ENCODE data around the gene CYSRT1. TPM values are rescaled to one million over a fixed set of nuclear protein-coding genes. Genes with fewer than 3 reads are reported as not detected.

The CYSRT1 gene
- polyA plus RNA-seq, 1 of the 3 experiments (the other 2 are of a cell fraction), result 2.1 TPM

DNA sequence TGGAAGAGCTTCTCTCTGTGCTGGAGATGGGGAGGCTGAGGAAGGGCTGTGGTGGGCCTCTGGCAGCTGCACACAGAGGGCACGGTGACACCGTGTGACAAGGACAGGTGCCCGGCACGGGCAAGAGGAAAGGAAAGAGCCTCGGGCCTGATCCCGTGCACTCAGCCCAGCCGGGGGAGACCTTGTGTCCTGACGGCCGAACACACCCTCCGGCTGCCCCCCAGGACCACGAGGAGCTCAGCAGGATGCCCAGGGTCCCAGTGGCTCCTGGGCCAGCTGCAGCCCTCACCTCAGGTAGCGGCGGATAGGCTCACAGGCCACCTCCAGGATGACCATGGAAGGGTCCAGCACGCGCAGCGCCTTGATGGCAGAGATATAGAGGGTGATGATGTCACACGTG lies 42.1 kb upstream of the CYSRT1 start:
- H2AFZ ChIP-seq (ENCODE audit: low read depth), result no peak overlapping the region
- DNase-seq, result no peak
- no peak overlapping the region for H3K27ac ChIP-seq (ENCODE audit: low read depth in 2 of 2, low read length in 1 of 2)
- H3K4me1 ChIP-seq (ENCODE audit: control insufficient read depth in 1 of 2, insufficient read depth in 2 of 2, low read depth in 1 of 2, low read length in 1 of 2), result peaks cover 6 to 21% of the 10 kb centered on the region in 2 experiments; a peak in 1 of 4 replicates
- peaks cover 0 to 65% of the 10 kb centered on the region in 2 experiments for H3K36me3 ChIP-seq (replicated peaks in 1 of 2; ENCODE audit: control insufficient read depth in 1 of 2, insufficient read depth in 2 of 2, low read length in 1 of 2)
- H3K9me3 ChIP-seq, result no peaks in the 10 kb centered on the region
- ChIA-PET CTCF (no interaction called here), POLR2A (no interaction called here)
- no peaks in the 10 kb centered on the region for H4K20me1 ChIP-seq (ENCODE audit: insufficient read depth)
- no peak overlapping the region for H3K9ac ChIP-seq
- peaks cover 20% of the 10 kb centered on the region for H3K79me2 ChIP-seq (ENCODE audit: insufficient read depth)
- H3K27me3 ChIP-seq (ENCODE audit: insufficient read depth), result no peaks in the 10 kb centered on the region
- 92% methylated on average over 13 of the region's 17 CpGs for WGBS (ENCODE audit: low lambda C conversion rate)
- no peaks in the 10 kb centered on the region for H3F3A ChIP-seq (replicated peaks; ENCODE audit: insufficient read depth)
- H3K4me3 ChIP-seq (ENCODE audit: low read depth in 2 of 2, low read length in 1 of 2), result no peak overlapping the region
- TF ChIP-seq EP300 (IDR thresholded peaks at IDR 0.05; ENCODE audit: borderline replicate concordance in 1 of 2, low read depth in 1 of 2, low read length in 1 of 2) (no peak), TAF1 (IDR thresholded peaks at IDR 0.05; ENCODE audit: borderline replicate concordance, low read depth, low read length) (no peak), RCOR1 (IDR thresholded peaks at IDR 0.05; ENCODE audit: low read length) (no peak), ELF1 (IDR thresholded peaks at IDR 0.05) (no peak), GATA2 (CRISPR knock-in tag; IDR thresholded peaks at IDR 0.05) (no peak), RAD21 (IDR thresholded peaks at IDR 0.05; ENCODE audit: low read length) (no peak), TEAD4 (IDR thresholded peaks at IDR 0.05; ENCODE audit: borderline replicate concordance, insufficient read depth) (no peak), NFIC (IDR thresholded peaks at IDR 0.05; ENCODE audit: borderline replicate concordance) (no peak), MXI1 (IDR thresholded peaks at IDR 0.05; ENCODE audit: low read depth, low read length) (no peak), MEF2A (IDR thresholded peaks at IDR 0.05; ENCODE audit: borderline replicate concordance, low read depth) (no peak), SMC3 (IDR thresholded peaks at IDR 0.05; ENCODE audit: low read depth, low read length) (no peak), CHD2 (IDR thresholded peaks at IDR 0.05; ENCODE audit: low read length, partially characterized antibody) (no peak)
- TF ChIP-seq, protein P1, sequence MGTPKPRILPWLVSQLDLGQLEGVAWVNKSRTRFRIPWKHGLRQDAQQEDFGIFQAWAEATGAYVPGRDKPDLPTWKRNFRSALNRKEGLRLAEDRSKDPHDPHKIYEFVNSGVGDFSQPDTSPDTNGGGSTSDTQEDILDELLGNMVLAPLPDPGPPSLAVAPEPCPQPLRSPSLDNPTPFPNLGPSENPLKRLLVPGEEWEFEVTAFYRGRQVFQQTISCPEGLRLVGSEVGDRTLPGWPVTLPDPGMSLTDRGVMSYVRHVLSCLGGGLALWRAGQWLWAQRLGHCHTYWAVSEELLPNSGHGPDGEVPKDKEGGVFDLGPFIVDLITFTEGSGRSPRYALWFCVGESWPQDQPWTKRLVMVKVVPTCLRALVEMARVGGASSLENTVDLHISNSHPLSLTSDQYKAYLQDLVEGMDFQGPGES (IDR thresholded peaks at IDR 0.05; ENCODE audit: low read depth, low read length), result no peak
- TF ChIP-seq, protein P2, sequence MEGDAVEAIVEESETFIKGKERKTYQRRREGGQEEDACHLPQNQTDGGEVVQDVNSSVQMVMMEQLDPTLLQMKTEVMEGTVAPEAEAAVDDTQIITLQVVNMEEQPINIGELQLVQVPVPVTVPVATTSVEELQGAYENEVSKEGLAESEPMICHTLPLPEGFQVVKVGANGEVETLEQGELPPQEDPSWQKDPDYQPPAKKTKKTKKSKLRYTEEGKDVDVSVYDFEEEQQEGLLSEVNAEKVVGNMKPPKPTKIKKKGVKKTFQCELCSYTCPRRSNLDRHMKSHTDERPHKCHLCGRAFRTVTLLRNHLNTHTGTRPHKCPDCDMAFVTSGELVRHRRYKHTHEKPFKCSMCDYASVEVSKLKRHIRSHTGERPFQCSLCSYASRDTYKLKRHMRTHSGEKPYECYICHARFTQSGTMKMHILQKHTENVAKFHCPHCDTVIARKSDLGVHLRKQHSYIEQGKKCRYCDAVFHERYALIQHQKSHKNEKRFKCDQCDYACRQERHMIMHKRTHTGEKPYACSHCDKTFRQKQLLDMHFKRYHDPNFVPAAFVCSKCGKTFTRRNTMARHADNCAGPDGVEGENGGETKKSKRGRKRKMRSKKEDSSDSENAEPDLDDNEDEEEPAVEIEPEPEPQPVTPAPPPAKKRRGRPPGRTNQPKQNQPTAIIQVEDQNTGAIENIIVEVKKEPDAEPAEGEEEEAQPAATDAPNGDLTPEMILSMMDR (IDR thresholded peaks at IDR 0.05), result no peak
- TF ChIP-seq, protein P3, sequence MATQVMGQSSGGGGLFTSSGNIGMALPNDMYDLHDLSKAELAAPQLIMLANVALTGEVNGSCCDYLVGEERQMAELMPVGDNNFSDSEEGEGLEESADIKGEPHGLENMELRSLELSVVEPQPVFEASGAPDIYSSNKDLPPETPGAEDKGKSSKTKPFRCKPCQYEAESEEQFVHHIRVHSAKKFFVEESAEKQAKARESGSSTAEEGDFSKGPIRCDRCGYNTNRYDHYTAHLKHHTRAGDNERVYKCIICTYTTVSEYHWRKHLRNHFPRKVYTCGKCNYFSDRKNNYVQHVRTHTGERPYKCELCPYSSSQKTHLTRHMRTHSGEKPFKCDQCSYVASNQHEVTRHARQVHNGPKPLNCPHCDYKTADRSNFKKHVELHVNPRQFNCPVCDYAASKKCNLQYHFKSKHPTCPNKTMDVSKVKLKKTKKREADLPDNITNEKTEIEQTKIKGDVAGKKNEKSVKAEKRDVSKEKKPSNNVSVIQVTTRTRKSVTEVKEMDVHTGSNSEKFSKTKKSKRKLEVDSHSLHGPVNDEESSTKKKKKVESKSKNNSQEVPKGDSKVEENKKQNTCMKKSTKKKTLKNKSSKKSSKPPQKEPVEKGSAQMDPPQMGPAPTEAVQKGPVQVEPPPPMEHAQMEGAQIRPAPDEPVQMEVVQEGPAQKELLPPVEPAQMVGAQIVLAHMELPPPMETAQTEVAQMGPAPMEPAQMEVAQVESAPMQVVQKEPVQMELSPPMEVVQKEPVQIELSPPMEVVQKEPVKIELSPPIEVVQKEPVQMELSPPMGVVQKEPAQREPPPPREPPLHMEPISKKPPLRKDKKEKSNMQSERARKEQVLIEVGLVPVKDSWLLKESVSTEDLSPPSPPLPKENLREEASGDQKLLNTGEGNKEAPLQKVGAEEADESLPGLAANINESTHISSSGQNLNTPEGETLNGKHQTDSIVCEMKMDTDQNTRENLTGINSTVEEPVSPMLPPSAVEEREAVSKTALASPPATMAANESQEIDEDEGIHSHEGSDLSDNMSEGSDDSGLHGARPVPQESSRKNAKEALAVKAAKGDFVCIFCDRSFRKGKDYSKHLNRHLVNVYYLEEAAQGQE (IDR thresholded peaks at IDR 0.05; ENCODE audit: low read depth, low read length), result no peak
- TF ChIP-seq, protein P4, sequence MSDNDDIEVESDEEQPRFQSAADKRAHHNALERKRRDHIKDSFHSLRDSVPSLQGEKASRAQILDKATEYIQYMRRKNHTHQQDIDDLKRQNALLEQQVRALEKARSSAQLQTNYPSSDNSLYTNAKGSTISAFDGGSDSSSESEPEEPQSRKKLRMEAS (IDR thresholded peaks at IDR 0.05; ENCODE audit: low read depth), result no peak
- TF ChIP-seq, protein P5, sequence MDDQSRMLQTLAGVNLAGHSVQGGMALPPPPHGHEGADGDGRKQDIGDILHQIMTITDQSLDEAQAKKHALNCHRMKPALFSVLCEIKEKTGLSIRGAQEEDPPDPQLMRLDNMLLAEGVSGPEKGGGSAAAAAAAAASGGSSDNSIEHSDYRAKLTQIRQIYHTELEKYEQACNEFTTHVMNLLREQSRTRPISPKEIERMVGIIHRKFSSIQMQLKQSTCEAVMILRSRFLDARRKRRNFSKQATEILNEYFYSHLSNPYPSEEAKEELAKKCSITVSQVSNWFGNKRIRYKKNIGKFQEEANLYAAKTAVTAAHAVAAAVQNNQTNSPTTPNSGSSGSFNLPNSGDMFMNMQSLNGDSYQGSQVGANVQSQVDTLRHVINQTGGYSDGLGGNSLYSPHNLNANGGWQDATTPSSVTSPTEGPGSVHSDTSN (IDR thresholded peaks at IDR 0.05), result no peak
- no peaks in the 10 kb centered on the region for H3K9me2 ChIP-seq
- H3K4me2 ChIP-seq, result no peak overlapping the region
